NCI-H82 (cell line): ENCODE results near the gene INTS1.

ENCODE experiments used
- DNase-seq: peaks from one replicate; lab custom pipeline; 2025; lab: John Stamatoyannopoulos, UW

INTS1 gene

DNA sequence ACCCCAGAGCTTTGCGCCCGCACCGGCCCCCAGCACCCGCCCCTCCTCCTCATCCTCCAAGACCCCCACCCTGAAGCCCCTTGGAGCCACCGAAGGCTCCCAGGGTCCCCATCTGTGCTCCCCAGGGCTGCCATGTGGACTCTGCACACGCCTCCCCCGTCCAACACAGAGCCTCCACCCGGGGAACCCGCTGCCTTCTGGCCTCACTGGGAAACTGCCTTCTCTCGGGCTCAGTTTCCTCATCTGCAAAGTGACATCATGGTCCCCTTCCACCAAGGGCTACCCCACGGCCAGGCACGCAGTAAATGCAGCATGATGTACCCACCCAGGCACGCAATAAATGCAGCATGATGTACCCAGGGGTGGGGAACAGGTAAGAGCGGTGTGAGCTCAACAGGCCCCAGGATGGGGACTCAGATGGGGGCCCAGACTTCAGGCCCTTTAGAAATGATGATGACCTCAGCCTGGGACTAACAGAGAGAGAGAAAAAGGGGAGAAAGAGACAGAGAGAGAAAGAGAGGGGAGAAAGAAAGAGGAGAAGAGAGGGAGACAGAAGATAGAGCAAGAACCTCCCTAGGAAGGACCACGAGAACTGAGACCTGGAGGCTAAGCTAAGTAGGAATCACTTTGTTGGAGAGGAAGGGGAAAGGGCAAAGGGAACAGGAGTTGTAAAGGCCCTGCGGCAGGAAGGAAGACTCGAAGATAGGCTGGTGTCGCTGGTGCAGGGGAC lies 42.4 kb downstream of the INTS1 start:
- no peak for DNase-seq

DNA sequence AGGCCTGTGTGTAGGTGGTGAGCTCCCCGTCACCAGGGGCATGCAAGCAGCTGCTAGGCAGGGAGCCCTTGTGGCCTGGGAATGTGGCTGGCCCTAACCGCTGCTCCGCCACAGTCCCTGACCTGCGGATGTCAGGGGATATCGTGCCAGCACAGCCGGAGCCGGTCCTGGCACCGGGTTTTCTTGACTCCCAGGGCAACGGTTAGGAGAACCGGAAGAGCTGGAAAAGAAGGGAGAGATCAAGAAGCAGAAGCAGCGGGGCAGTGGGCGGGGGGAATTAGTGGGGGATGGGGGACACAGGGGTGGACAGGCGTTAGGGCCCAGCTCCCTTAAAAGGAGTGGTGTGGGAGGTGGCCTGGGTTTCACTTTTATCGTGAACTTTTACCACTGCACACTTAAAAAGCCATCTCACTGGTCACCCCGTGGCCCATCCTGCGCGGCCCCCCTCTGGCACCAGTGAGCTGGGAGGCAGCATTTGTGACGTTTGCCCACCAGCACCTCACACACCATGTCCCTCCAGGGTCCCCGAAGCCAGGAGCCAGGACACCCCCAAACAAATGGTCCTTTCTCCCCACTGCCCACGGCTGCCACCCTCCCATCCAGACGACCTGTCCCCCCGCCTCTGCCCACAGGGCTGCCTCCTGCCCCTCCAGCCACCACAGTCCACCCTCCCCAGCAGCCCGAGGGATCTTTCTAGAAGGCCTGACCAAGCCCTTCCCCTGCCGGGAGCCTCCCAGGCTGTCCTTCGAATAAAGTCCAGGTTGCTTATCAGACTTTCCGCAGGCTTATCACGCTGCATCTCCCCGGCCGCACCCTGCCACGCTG lies 43.2 kb downstream of the INTS1 start:
- DNase-seq: peak; percentile 31

DNA sequence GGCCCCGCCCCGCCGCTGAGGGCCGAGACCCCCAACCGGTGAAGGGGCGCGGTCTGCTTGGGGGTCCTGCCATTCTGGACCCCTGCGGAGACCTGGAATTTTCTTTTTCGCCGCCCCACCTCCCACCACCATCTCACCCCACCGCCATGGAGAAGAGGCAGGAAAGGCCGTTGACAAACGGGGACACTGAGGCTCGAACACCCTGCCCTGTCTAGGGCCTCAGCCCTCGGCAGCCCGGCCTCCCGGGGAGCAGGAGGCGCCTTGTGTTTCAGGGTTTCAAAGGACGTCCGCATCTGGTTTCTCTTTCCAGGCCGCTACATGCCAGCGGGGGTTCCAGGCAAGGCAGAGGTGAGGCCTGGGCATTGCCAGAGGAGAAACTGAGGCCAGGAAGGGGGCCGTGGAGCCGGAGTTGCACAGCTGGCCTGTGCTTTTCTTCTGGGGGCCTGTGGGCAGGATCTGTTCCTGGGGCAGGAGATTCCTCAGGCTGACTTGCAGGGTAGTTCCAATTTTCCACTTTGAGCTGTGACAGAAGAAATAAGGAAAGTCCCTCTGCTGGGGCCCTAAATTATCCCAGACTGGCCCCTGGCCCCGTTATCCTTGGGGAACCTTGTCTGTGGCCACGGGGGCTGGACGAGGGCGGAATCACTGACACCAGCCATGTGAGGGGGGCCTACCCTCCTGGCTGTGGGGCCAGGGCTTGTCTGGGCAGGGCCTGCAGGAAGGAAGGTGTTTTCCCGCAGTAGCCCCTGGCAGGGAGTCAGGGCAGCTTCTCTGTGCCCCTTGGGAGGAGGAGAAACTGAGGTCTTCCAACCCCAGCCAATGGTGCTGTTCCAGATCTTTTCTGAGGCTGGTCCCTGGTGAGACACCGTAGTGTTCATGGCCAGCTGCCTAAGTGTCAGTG lies 44.0 kb downstream of the INTS1 start:
- no peak for DNase-seq

DNA sequence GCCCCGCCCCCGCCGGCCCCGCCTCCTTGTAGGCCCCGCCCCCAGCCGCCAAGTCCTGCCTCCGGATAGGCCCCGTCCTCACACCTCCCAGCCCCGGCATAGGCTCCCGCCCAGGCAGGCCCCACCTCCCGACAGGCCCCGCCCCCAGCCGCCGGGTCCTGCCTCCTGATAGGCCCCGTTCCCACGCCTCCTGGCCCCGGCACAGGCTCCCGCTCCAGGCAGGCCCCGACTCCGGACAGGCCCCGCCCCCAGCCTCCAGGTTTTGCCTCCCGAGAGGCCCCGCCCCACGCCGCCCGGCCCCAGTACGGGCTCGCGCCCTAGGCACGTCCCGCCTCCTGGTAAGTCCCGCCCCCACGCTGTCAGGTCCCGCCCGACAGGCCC lies 44.7 kb downstream of the INTS1 start:
- DNase-seq: peak; percentile 98

DNA sequence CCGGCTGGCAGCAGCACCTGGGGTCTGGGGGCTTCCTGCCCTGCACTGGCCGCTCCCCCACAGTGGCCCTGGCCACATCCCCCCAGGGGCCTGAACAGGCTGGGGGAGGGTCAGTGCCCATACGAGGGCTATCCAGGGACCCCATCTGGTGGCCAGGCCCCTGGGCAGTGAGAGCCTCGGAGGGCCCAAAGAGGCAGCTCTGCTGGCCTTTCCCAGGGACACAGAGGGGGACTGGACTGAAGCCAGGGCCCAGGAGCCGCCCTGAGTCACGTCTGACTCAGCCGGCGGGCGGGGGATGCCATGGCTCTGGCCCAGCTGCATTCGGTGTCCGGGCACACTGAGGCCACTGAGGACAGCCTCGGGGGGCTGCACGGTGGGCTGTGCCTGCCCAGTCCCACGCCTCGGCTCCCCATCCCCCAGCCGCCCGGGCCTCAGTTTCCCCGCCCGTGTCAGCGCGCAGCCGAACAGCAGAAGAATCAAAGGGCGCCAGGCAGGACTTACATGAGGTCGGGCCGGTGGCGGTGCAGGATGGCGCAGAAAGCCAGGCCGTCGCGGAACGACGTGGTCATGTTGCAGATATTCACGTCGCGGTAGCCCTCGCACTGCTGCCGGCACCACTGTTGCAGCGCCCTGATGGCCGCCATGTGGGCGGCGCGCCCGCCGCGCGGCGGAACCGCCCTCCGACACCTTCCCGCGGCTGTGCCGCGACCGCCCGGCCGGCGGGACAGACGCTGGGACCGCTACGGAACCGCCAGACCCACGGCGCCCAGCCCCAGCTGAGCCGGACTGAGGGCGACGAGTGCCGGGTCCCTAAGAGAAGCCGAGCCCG lies 45.3 kb downstream of the INTS1 start, which contains the start of gene MICALL2:
Gene MICALL2, minus strand, starts transcription at position 788 of the 829 bp plus-strand sequence. Its CDS starts 144 bp downstream, at position 644.
- DNase-seq: no peak

DNA sequence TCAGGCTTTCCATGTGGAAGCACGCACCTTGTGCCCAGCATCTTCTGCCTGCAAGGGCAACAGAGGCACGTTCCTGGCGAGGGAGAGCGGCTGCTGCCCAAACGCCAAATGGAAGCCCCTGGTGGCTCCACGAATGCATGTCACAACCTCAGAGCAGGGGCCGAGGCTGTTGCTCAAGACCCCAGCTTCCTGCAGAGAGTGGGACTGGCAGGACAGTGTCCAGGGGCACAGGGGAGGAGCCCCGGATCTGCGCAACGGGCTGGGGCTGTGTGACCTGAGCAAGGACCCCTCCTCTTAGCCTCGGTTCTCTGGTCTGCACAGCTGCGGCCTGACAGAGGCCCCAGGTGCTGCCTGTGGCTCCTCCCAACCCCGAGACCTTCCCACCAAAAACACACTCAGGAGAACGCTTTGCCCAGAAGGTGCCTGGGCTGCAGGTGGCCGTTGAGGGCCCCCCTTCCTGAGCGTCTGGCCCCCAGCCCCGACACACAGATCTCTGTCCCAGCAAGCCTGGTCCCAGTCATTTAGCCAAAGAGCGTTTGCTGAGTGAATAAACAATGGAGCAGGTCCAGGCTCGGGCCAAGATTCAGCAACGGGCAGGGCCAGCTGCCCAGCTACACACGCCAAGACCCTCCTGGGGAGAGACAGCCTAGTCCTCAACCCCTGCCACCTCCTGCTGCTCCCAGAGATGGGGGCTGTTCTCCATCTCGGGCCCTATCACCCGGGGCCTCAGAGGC lies 46.1 kb downstream of the INTS1 start:
- no peak for DNase-seq

DNA sequence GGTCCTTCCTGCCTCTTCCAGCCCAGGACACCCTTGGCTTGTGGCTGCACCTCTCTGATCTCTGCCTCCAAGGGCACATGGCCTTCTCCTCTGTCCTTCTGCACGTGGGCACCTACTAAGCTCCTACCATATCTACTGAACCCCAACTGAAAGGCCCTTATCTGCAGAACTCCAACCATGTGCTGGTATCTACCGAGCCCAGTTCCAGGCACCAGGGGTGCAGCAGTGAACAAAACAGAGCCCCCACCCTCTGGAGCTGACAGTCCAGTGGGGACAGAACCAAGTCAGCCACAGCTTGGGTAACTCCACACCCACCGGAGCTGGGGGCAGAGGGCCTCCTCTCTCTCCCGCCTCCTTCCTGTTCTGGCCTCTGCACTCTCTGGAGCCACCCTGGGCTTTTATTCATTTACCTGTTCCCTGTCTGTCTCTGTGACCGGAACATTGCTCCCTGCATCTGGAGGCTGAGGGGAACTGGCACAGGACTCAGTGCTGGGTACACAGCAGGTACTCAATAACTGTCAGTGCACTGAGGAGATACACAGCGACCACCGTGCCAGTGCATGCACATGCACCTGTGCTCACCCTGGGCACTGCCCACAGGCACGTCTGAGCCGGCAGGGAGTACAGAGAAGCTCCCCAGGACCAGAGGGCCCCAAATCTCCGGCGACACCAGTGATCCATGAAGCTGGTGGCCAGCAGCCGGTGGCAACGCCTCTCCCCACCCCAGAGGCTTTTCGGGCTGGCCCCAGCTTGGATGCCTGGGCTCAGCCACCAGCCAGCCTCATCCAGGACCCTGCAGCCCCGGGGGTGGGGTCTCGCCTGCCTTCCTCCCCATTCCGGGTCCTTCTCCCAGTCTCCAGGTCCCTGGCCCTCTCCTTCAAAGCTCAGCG lies 46.9 kb downstream of the INTS1 start:
- DNase-seq: no peak

DNA sequence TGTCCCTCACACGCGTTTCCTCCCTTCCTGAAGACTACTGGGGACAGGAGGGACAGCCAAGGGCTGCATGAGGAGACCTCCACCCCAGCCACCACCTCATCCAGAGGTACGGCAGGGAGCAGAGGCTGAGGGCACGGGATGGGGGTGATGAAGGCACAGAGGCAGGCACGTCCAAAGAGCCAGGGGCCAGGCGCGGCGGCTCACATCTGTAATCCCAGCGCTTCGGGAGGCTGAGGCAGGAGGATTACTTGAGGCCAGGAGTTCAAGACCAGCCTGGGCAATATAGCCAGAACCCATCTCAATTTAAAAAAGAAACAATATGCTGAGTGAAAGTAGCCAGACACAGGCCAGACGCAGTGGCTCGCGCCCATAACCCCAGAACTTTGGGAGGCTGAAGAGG lies 48.2 kb downstream of the INTS1 start:
- DNase-seq: no peak

DNA sequence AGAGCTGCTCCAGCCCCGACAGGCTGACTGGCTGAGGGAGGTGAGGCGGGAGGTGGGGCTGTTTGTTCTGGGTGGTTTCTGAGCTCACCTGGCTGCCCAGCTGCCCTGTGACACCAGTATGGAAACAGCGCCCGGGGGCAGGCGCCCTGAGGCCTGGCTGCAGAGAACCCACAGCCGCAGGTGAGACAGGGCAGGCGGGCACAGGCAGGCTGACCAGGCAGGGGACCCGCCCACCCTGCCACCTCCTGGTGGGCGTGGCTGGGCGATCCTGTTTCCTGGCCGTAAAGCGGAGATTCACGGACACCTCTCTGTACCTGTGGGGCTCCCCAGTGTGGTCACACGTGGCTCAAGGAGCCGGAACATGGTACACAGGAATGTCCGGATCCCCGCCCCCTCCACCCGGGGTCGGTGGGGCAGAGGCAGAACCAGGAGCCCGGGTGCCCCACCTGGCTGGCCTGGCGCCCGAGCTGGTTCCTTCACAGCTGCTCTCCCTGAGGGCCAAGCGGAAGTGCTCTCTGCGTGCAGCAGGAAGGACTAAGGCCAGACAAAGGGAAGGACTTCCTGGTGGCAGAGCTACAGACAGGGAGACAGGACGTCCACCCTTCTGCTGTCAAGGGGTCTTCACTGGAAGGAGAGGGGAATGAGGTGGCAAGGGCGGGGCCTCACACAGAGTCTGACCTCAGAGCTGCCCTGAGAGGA lies 48.8 kb downstream of the INTS1 start:
- DNase-seq: no peak

DNA sequence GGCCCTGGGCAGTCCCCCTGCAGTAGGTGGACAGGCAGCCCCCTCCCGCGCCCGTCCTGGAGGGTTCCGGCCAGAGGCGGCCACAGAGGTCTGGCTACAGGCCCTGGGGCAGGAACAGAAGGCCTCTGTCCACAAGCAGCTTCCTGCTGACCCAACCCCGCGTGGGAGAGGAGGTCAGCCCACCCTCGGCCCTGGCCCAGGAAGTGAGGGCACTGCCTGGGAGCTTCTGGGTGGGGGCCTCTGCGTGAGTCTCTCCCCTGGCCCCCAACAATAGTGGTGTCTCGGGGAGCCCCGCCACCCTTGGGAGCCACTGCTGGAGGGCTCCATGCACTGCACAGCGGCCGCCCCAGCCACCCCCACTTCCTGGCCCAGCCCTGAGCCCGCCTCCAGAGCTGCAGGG lies 49.6 kb downstream of the INTS1 start:
- DNase-seq: no peak

DNA sequence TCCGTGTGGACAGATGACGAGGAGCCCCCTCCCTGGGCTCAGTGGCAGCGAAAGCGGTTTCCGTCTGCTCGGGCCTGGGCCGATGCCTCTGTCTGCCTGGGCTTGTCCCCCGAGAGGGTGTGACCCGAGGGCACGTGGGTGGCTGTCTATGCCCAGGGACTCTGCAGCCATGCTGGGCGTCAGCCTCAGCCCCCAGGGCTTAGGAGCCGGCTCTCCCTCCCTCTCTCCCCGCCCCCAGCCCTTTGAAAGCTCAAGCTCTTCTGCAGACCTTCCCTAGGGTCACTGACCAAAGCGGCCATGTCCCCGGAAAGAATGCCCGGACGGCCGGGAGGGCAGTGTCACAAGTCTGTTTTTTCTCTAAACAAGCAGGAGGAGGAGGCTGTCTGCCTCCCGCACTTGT lies 52.0 kb downstream of the INTS1 start:
- no peak for DNase-seq

DNA sequence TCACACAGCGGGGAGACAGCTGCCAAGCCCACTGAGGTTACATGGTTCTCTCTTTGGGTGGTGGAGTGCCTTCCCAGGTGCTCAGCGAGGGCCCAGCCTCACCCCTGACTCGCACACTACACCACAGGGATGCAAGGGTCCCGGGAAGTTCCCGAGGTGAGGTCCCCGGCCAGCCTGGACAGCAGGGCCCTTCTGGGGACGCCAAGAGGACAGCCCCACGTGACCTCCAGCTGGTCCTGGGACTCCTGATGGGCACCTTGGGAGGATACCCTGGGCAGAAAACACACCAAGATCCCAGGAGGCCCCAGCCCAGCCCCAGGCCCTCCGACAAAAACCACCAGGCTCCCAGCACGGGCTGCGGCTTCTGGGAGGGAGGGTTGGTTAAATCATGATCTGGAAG lies 53.2 kb downstream of the INTS1 start:
- DNase-seq: no peak

DNA sequence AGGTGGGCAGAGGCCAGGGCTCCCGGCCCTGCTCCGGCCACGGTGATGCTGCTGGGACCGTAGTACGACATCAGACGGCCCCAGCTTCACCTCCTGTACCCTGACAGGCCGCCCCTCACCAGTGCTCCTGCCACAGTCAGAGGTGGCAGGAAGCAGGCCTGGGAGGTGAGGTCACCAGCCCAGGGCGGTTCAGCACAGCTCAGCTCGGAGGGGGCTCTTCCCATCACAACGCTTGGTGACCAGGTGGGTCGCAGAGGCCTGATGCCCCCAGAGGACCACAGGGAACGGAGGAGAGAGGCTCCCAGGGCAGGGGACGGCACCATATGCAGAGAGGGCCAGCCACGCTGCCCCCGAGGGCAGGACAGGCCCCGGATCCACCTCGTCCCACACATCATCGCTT lies 53.8 kb downstream of the INTS1 start:
- DNase-seq: no peak

DNA sequence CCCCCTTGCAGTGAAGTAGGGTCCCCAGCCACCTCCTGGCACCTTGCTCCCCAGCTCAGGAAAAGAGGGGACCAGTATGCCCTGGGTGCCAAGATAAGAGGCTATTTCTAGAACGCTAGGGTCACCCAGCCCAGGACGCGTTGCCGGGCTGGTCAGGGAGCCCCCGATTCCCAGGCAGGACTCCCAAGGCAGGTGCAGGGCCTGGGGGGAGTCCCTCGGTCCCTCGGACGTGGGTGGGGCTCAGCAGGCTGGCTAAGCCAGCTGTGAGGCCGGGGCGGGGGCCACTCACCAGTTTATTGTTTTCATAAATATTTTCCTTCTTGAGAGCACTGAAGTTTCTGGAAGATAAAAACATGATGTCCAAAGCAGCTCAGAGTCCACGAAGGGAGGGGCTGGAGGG lies 54.2 kb downstream of the INTS1 start:
- DNase-seq: no peak

DNA sequence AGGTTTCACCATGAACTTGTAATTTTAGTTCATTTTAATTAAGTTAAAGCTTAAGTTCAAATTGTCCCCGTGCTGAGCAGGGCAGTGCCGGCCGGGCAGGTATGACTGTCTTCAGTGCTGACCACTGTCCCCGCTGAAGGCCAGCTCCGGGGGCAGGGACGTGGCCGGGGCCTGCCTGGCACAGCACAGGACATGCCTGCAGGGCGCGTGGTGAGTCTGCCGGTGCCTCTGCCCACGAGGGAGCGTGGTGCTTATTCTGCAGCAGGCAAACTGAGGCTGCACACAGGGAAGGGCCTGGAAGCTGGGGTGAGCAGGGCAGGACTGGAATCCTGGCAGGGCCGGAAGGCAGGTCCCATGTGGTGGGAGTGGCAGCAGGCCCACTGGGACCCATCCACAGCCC lies 54.7 kb downstream of the INTS1 start:
- no peak for DNase-seq

DNA sequence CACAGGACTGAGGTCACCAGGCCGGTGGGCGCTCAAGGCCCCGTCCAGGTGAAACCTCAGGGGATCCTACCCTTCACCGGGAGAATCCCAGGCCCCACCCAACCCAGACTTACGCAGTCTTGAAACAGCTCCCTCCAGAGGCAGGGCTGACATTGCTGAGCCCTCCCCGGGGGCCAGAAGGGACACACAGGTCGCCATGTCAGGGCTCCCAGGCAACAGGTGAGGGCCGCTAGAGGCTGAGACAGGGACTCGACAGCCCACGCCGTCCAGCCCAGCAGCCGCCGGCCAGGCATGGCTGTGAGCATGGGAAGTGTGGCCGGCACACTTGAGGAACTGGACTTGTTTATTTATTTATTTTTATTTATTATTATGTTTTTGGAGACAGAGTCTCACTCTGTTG lies 55.2 kb downstream of the INTS1 start:
- DNase-seq: no peak

DNA sequence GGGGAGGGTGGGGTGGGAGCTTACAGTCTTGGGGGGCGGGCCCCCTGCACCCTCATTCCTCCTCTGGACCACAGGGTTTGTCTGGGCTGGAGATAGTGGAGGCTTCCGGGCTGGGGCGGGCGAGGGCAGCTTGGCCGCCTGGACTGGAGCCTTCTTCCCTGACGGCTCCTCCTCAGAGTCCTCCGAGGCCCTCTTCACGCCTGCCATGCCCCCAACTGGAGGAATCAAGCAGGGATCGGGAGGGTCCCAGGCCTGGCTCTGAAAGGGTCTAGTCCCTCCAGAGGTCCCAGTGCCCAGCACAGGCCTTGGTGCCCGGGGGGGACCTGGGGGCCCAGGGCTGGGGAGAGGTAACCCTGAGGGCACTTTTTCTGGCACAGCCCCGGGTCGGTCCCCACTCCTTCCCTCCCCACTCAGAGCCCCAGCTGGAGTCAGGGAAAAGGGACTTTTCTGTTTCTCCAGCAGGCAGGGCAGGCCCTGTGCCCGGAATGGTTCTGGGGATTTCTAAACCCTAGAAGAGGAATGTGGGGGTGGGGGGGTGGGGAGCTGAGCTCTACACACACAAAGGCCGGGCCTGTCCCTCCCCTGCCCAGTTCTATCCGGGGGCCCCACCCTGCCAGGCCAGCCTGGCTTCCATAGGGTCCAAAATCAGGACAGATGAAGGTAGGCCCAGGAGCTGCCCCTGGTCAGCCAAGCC lies 56.5 kb downstream of the INTS1 start:
- DNase-seq: no peak

DNA sequence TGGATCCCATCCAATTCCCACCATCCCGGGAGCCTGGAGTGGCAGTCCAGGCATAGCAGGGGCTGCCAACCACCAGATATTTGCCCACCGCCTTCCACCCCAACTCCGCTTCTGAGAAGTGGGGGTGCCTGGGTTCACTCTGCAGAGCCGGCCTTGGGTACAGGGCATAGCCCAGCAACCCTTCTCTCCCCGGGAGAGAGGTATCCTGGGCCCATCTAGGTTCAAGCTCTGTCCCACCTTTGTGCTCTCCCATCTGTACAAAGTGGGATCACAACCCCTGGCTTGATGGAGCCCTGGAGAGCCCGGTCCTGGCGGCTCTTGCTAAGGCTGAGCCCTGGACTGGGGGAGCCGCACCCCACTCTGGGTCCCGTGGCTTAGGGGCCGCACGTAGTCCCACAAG lies 57.1 kb downstream of the INTS1 start:
- no peak for DNase-seq

DNA sequence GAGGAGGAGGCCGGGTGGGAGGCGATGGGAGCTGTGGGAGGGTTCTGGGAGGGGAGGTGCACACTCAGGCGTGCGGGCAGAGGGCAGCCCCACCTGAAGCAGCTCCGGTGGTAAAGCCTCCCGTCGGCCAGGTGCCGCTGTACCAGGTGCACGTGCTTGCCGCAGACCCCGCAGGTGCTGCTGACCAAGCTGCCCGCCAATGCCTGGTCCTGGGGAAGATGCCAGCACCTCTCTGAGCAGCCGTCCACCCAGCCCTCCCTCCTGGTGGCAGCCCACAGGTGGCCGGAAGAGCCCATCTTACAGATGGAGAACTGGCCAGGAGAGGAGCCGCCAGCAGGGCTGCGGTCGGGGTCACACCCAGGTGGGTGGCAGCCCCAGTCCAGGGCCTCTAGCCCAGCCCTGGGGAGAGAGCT lies 57.6 kb downstream of the INTS1 start:
- DNase-seq: no peak
